GM18498 (cell line): ENCODE data around the gene STON1.
"Not testable (repeated sequence)": the region's sequence is repeated elsewhere in the genome, so short reads cannot be mapped to it uniquely, and the experiment has no call there.

Source experiments
- ATAC-seq: cut with Tn5 transposase; IDR thresholded peaks from one replicate; pipeline ENCODE4 v1.9.1; 2021; ENCODE audit warnings: mild to moderate bottlenecking, moderate library complexity; ENCODE audit not compliant: unreplicated experiment

The STON1 gene

GRCh38 chr2:48568547-48568946 lies 38.6 kb downstream of the STON1 start:
- no peak for ATAC-seq

- no peak for ATAC-seq
These were observed 39.5 kb downstream of the STON1 start for GRCh38 chr2:48569433-48569832.

GRCh38 chr2:48572816-48573215 lies 42.9 kb downstream of the STON1 start:
- no peak for ATAC-seq

- ATAC-seq = no peak
These were observed 44.7 kb downstream of the STON1 start for GRCh38 chr2:48574353-48575287.

- no peak for ATAC-seq
These were observed 48.4 kb downstream of the STON1 start for GRCh38 chr2:48578313-48578712.

GRCh38 chr2:48583961-48584360 lies 54.0 kb downstream of the STON1 start:
- no peak for ATAC-seq

GRCh38 chr2:48584551-48584950 lies 54.6 kb downstream of the STON1 start:
- no peak for ATAC-seq

- no peak for ATAC-seq
These were observed 56.5 kb downstream of the STON1 start for GRCh38 chr2:48586433-48586832.

GRCh38 chr2:48587560-48587959 lies 57.6 kb downstream of the STON1 start:
- ATAC-seq = no peak

- ATAC-seq = no peak
These were observed 58.0 kb downstream of the STON1 start for GRCh38 chr2:48587961-48588360.

GRCh38 chr2:48588745-48589144 lies 58.8 kb downstream of the STON1 start:
- ATAC-seq = no peak

GRCh38 chr2:48589170-48589767 lies 59.3 kb downstream of the STON1 start:
- no peak for ATAC-seq

- ATAC-seq = no peak
These were observed 60.1 kb downstream of the STON1 start for GRCh38 chr2:48590017-48590416.

GRCh38 chr2:48592067-48592466 lies 62.1 kb downstream of the STON1 start:
- no peak for ATAC-seq

- not testable (repeated sequence) for ATAC-seq
These were observed 66.8 kb downstream of the STON1 start for GRCh38 chr2:48596751-48597150.

- no peak for ATAC-seq
These were observed 67.5 kb downstream of the STON1 start for GRCh38 chr2:48597492-48597891.

GRCh38 chr2:48600204-48600813 lies 70.4 kb downstream of the STON1 start:
- no peak for ATAC-seq

GRCh38 chr2:48600917-48601316 lies 71.0 kb downstream of the STON1 start:
- no peak for ATAC-seq

GRCh38 chr2:48601349-48601748 lies 71.4 kb downstream of the STON1 start:
- ATAC-seq = peak; percentile 70

- ATAC-seq = no peak
These were observed 75.7 kb downstream of the STON1 start for GRCh38 chr2:48605482-48606175.

GRCh38 chr2:48607307-48608014 lies 77.5 kb downstream of the STON1 start:
- ATAC-seq = no peak
